RWPE2 (cell line): ENCODE data around the gene EPHB4.
"Not testable (repeated sequence)": the region's sequence is repeated elsewhere in the genome, so short reads cannot be mapped to it uniquely, and the experiment has no call there.

Experiments used
- ATAC-seq: fragments of 200-7000 bp; cut with Tn5 transposase; 3 replicates; pipeline ENCODE4 v1.9.1; 2021; ENCODE audit warnings: low read depth
- DNase-seq: peaks from one replicate; pipeline ENCODE4 v3.0.0-alpha.2; 2020; ENCODE audit warnings: low spot score
- H3K27ac ChIP-seq: fragments of 450-650 bp; 2 replicates; pipeline ENCODE4 v1.5.1; 2017; ENCODE audit warnings: mild to moderate bottlenecking; ENCODE audit not compliant: poor library complexity, severe bottlenecking
- H3K27me3 ChIP-seq: fragments of 250-450 bp; sonication (Bioruptor Pico); 2 replicates; pipeline ENCODE4 v1.5.1; 2021; ENCODE audit warnings: mild to moderate bottlenecking, moderate library complexity; ENCODE audit not compliant: insufficient read depth, poor library complexity, severe bottlenecking
- H3K36me3 ChIP-seq: fragments of 250-450 bp; sonication (Bioruptor Pico); 2 replicates; pipeline ENCODE4 v1.5.1; 2020; ENCODE audit warnings: low read depth, mild to moderate bottlenecking, moderate library complexity
- H3K4me1 ChIP-seq: fragments of 250-450 bp; sonication (Bioruptor Pico); 2 replicates; pipeline ENCODE4 v1.5.1; 2021; ENCODE audit warnings: mild to moderate bottlenecking, moderate library complexity; ENCODE audit not compliant: insufficient read depth, poor library complexity, severe bottlenecking
- H3K4me3 ChIP-seq: fragments of 250-450 bp; sonication (Bioruptor Pico); 2 replicates; pipeline ENCODE4 v1.5.1; 2021; ENCODE audit warnings: mild to moderate bottlenecking, moderate library complexity; ENCODE audit not compliant: severe bottlenecking
- H3K9me3 ChIP-seq: fragments of 250-450 bp; sonication (Bioruptor Pico); 2 replicates; pipeline ENCODE4 v1.5.1; 2021; ENCODE audit warnings: mild to moderate bottlenecking, moderate library complexity; ENCODE audit not compliant: severe bottlenecking
- TF ChIP-seq, protein P1 (sequence below): fragments of 450-650 bp; IDR thresholded peaks from one replicate; pipeline ENCODE4 v1.5.1; 2017; ENCODE audit warnings: mild to moderate bottlenecking, moderate library complexity; ENCODE audit not compliant: poor library complexity, severe bottlenecking

Gene EPHB4

DNA sequence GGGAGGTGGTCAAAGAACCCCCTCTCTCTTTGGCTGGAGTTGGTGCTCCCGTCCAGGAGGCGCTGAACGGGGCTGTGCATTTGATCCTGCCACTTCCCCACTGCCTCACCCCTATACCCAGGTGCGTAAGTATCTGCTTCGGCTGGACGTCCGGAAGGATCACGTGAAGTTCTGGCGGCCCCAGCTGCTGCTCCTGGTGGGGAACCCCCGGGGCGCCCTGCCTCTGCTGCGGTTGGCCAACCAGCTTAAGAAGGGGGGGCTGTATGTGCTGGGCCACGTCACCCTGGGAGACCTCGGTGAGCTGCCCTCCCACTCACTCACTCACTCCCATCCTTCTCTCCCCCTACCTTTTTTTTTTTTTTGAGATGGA lies 34.3 kb upstream of the EPHB4 start:
- Histone ChIP-seq H3K27ac (no peak overlapping the region), H3K27me3 (no peaks in the 10 kb centered on the region), H3K9me3 (no peaks in the 10 kb centered on the region), H3K4me3 (no peak overlapping the region), H3K4me1 (peaks cover 9% of the 10 kb centered on the region), H3K36me3 (peaks cover 12% of the 10 kb centered on the region)
- no peak for DNase-seq
- TF ChIP-seq, protein P1, sequence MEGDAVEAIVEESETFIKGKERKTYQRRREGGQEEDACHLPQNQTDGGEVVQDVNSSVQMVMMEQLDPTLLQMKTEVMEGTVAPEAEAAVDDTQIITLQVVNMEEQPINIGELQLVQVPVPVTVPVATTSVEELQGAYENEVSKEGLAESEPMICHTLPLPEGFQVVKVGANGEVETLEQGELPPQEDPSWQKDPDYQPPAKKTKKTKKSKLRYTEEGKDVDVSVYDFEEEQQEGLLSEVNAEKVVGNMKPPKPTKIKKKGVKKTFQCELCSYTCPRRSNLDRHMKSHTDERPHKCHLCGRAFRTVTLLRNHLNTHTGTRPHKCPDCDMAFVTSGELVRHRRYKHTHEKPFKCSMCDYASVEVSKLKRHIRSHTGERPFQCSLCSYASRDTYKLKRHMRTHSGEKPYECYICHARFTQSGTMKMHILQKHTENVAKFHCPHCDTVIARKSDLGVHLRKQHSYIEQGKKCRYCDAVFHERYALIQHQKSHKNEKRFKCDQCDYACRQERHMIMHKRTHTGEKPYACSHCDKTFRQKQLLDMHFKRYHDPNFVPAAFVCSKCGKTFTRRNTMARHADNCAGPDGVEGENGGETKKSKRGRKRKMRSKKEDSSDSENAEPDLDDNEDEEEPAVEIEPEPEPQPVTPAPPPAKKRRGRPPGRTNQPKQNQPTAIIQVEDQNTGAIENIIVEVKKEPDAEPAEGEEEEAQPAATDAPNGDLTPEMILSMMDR: no peak
- ATAC-seq: no peak

DNA sequence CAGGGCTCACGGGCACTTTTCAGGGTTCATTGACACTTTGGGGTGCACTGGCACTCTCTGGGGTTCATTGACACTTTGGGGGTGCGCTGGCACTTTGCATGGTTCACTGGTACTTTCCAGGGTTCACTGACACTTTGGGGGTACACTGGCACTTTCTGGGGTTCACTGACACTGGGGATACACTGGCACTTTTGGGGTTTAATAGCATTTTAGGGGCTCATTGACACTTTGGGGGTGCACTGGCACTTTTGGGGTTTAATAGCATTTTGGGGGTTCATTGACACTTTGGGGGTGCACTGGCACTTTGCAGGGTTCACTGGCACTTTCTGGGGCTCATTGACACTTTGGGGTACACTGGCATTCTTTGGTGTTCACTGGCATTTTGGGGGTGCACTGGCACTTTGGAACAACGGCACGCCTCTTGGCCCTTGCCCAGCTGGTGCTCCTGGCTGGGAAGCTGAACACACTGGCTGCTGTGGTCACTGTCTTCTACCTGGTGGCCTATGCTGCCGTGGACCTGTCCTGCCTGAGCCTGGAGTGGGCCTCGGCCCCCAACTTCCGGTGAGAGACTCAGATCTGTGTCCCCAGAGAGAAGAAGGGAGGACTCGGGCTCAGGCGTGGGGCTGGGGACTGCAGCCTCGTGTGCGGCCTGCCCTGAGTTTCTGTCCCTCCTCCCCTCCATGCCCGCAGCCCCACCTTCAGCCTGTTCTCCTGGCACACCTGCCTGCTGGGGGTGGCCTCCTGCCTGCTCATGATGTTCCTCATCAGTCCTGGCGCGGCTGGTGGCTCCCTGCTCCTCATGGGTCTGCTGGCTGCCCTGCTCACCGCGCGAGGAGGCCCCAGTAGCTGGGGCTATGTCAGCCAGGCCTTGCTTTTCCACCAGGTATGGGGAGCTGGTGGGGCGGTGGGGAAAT lies 33.6 kb upstream of the EPHB4 start:
- no peaks in the 10 kb centered on the region for H3K9me3 ChIP-seq
- TF ChIP-seq, protein P1: no peak
- H3K36me3 ChIP-seq: peaks cover 12% of the 10 kb centered on the region
- H3K27me3 ChIP-seq: no peaks in the 10 kb centered on the region
- peaks cover 6% of the 10 kb centered on the region for H3K4me1 ChIP-seq
- H3K27ac ChIP-seq: no peak overlapping the region
- H3K4me3 ChIP-seq: no peak overlapping the region
- ATAC-seq: no peak
- DNase-seq: peak; percentile 55

DNA sequence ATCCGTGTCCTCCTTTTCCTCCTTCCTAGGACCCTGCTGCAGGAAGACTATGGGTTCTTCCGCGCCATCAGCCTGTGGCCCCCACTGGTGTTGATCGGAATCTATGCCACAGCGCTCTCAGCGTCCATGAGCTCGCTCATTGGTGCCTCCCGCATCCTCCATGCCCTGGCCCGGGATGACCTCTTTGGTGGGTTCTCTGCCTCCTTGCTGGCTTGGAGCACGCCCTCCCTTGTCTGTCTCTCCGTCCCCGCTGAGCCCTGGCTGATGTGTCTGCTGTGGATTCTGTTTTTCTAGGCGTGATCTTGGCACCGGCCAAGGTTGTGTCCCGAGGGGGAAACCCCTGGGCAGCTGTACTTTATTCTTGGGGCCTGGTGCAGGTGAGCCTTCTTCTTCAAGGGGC lies 32.5 kb upstream of the EPHB4 start:
- no peaks in the 10 kb centered on the region for H3K9me3 ChIP-seq
- H3K36me3 ChIP-seq: peaks cover 12% of the 10 kb centered on the region
- H3K4me3 ChIP-seq: no peak overlapping the region
- ATAC-seq (no peak), DNase-seq (no peak)
- TF ChIP-seq, protein P1: no peak
- no peak overlapping the region for H3K27ac ChIP-seq
- no peaks in the 10 kb centered on the region for H3K27me3 ChIP-seq
- H3K4me1 ChIP-seq: no peaks in the 10 kb centered on the region

DNA sequence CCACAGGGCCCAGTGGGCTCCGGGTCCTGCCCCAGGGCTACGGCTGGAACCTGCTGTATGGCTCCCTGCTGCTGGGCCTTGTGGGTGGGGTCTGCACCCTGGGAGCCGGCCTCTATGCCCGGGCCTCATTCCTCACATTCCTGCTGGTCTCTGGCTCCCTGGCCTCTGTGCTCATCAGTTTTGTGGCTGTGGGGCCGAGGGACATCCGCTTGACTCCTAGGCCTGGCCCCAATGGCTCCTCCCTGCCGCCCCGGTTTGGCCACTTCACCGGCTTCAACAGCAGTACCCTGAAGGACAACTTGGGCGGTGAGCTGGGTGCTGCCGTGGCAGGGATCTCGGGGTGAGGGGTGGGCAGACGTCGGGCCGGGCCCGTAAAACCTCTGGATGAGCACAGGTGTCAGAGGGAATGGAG lies 29.6 kb upstream of the EPHB4 start:
- Histone ChIP-seq H3K27ac (no peak overlapping the region), H3K4me3 (no peak overlapping the region), H3K4me1 (peaks cover 3% of the 10 kb centered on the region), H3K27me3 (no peaks in the 10 kb centered on the region), H3K36me3 (peaks cover 12% of the 10 kb centered on the region), H3K9me3 (no peaks in the 10 kb centered on the region)
- TF ChIP-seq, protein P1: no peak
- DNase-seq (no peak), ATAC-seq (no peak)

DNA sequence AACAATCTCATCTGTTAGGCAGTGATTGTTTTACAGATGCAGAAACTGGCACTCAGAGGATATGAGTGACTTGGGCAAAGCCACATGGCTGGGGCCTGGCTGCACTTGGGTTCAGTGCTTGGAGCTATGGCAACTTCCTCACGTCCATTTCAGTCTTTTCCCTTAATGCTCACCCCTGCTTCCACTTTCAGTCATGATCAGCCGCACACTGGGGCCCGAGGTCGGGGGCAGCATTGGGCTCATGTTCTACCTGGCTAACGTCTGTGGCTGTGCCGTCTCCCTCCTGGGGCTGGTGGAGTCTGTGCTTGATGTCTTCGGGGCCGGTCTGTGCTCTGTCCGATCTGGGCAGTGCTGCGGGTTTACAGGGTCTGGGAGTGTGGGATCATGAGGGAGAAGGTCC lies 28.2 kb upstream of the EPHB4 start:
- no peaks in the 10 kb centered on the region for H3K9me3 ChIP-seq
- no peak for DNase-seq
- no peak for ATAC-seq
- H3K27ac ChIP-seq: no peak overlapping the region
- H3K4me3 ChIP-seq: no peak overlapping the region
- peaks cover 3% of the 10 kb centered on the region for H3K4me1 ChIP-seq
- H3K36me3 ChIP-seq: peaks cover 8% of the 10 kb centered on the region
- H3K27me3 ChIP-seq: no peaks in the 10 kb centered on the region
- TF ChIP-seq, protein P1: no peak

DNA sequence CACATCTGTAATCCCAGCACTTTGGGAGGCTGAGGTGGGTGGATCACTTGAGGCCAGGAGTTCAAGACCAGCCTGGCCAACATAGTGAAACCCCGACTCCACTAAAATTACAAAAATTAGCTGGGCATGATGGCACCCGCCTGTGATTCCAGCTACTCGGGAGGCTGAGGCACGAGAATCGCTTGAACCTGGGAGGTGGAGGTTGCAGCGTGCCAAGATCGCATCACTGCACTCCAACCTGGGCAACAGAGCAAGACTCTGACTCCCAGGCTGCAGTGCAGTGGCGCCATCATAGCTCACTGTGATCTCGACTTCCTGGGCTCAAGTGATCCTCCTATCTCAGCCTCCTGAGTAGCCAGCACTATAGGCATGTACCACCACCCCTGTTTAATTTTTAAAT lies 27.6 kb upstream of the EPHB4 start:
- H3K36me3 ChIP-seq, DNase-seq, H3K9me3 ChIP-seq, H3K4me3 ChIP-seq, ATAC-seq, H3K27me3 ChIP-seq, H3K4me1 ChIP-seq, H3K27ac ChIP-seq: not testable (repeated sequence)
